ENCODE results near the gene HTR1E.

DNA sequence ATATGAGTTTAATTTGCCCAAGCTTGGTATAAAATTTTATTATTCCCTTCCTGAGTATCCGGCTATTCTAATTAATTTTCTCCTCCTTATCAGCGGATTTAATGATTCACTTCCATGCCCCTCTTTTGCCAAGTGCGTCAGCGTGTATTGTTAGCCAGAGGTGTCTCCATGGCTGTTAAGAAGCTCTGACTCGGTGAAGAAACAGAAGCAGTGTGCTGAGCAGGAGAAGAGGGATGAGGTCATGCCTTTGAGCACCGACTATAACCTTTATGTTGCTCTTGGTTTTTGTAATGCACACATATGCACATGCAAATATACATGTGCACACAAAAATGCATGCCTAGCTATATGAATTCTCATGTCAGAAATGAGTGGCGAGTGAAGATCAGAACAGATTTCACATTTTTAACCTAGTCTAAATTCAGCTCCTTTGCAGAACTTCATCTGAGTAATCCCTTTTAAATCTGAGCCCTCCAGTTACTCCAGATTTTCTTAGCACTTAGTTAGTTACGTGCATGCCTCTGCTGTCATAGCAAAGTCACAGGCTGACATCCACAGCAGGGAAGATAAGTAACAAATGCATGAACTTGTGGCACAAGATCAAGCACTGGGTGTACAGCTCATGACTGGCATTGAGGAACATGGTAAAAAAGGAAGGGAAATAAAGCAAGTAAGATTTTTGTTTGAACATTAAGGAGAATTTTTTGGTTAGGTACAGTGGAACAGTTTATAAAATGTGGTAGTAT lies 24.3 kb downstream of the HTR1E start:
- TF ChIP-seq TAF1 (IDR thresholded peaks at IDR 0.05; ENCODE audit: low read depth, low read length) (no peak), KDM5A (IDR thresholded peaks at IDR 0.05; ENCODE audit: low read length) (no peak), RBBP5 (IDR thresholded peaks at IDR 0.05; ENCODE audit: borderline replicate concordance, low read depth, low read length) (no peak), TBP (IDR thresholded peaks at IDR 0.05; ENCODE audit: low read depth, low read length) (no peak), SIN3A (conservative IDR thresholded peaks at IDR 0.05 in 1 of 2, IDR thresholded peaks at IDR 0.05 in 1 of 2; ENCODE audit: low read depth in 1 of 2, low read length in 2 of 2) (no peak), EP300 (IDR thresholded peaks at IDR 0.05; ENCODE audit: borderline replicate concordance in 1 of 2, low read depth in 2 of 2, low read length in 2 of 2) (no peak), CEBPB (IDR thresholded peaks at IDR 0.05; ENCODE audit: low read depth, low read length) (no peak), GABPA (IDR thresholded peaks at IDR 0.05; ENCODE audit: borderline replicate concordance, insufficient read depth, low read length) (no peak)
- TF ChIP-seq, protein P1, sequence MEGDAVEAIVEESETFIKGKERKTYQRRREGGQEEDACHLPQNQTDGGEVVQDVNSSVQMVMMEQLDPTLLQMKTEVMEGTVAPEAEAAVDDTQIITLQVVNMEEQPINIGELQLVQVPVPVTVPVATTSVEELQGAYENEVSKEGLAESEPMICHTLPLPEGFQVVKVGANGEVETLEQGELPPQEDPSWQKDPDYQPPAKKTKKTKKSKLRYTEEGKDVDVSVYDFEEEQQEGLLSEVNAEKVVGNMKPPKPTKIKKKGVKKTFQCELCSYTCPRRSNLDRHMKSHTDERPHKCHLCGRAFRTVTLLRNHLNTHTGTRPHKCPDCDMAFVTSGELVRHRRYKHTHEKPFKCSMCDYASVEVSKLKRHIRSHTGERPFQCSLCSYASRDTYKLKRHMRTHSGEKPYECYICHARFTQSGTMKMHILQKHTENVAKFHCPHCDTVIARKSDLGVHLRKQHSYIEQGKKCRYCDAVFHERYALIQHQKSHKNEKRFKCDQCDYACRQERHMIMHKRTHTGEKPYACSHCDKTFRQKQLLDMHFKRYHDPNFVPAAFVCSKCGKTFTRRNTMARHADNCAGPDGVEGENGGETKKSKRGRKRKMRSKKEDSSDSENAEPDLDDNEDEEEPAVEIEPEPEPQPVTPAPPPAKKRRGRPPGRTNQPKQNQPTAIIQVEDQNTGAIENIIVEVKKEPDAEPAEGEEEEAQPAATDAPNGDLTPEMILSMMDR (IDR thresholded peaks at IDR 0.05; ENCODE audit: control extremely low read depth in 1 of 3, insufficient read depth in 1 of 3, low read depth in 1 of 3, low read length in 3 of 3): no peak
- TF ChIP-seq, protein P2, sequence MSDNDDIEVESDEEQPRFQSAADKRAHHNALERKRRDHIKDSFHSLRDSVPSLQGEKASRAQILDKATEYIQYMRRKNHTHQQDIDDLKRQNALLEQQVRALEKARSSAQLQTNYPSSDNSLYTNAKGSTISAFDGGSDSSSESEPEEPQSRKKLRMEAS (IDR thresholded peaks at IDR 0.05): no peak
- TF ChIP-seq, protein P3, sequence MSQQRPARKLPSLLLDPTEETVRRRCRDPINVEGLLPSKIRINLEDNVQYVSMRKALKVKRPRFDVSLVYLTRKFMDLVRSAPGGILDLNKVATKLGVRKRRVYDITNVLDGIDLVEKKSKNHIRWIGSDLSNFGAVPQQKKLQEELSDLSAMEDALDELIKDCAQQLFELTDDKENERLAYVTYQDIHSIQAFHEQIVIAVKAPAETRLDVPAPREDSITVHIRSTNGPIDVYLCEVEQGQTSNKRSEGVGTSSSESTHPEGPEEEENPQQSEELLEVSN (IDR thresholded peaks at IDR 0.05): no peak
